ENCODE data around the gene KCNIP4.

The KCNIP4 gene

GRCh38 chr4:21531048-21531447 is 417.5 kb downstream of the KCNIP4 start:
- H3K36me3 ChIP-seq (ENCODE audit: control insufficient read depth, insufficient read depth, low read length): no peaks in the 10 kb centered on the region
- no peaks in the 10 kb centered on the region for H3K27me3 ChIP-seq (ENCODE audit: control insufficient read depth, insufficient read depth, low read length)
- H3K4me2 ChIP-seq (ENCODE audit: low read length): no peak overlapping the region
- H3K4me1 ChIP-seq: no peaks in the 10 kb centered on the region
- no peak for TF ChIP-seq CTCF (IDR thresholded peaks at IDR 0.05)
- H3K9ac ChIP-seq: no peak overlapping the region
- H3K27ac ChIP-seq: no peak overlapping the region
- H3K4me3 ChIP-seq (ENCODE audit: low read depth, low read length): no peak overlapping the region
- H3K9me3 ChIP-seq (ENCODE audit: control insufficient read depth, low read length): no peaks in the 10 kb centered on the region
- no peak overlapping the region for H2AFZ ChIP-seq
- no peaks in the 10 kb centered on the region for H3K79me2 ChIP-seq

- Histone ChIP-seq H3K9ac (no peak overlapping the region), H3K4me2 (ENCODE audit: low read length) (no peak overlapping the region), H3K9me3 (ENCODE audit: control insufficient read depth, low read length) (no peaks in the 10 kb centered on the region), H3K79me2 (no peaks in the 10 kb centered on the region), H3K4me3 (ENCODE audit: low read depth, low read length) (no peak overlapping the region), H3K27me3 (ENCODE audit: control insufficient read depth, insufficient read depth, low read length) (no peaks in the 10 kb centered on the region), H2AFZ (no peak overlapping the region), H3K4me1 (no peaks in the 10 kb centered on the region), H3K27ac (no peak overlapping the region), H3K36me3 (ENCODE audit: control insufficient read depth, insufficient read depth, low read length) (no peaks in the 10 kb centered on the region)
- no peak for TF ChIP-seq CTCF (IDR thresholded peaks at IDR 0.05)
Observed at GRCh38 chr4:21529214-21529613, 419.4 kb downstream of the KCNIP4 start.

- Histone ChIP-seq H3K4me2 (ENCODE audit: low read length) (no peak overlapping the region), H3K27me3 (ENCODE audit: control insufficient read depth, insufficient read depth, low read length) (no peaks in the 10 kb centered on the region)
Observed at GRCh38 chr4:21522296-21522695, 426.3 kb downstream of the KCNIP4 start.

GRCh38 chr4:21517126-21517859 is 431.3 kb downstream of the KCNIP4 start:
- no peaks in the 10 kb centered on the region for H3K36me3 ChIP-seq (ENCODE audit: control insufficient read depth, insufficient read depth, low read length)
- H3K27me3 ChIP-seq (ENCODE audit: control insufficient read depth, insufficient read depth, low read length): no peaks in the 10 kb centered on the region
- no peaks in the 10 kb centered on the region for H3K4me1 ChIP-seq
- no peak overlapping the region for H2AFZ ChIP-seq
- no peak for TF ChIP-seq CTCF (IDR thresholded peaks at IDR 0.05)
- H3K9me3 ChIP-seq (ENCODE audit: control insufficient read depth, low read length): no peaks in the 10 kb centered on the region
- no peak overlapping the region for H3K27ac ChIP-seq
- H3K79me2 ChIP-seq: no peaks in the 10 kb centered on the region
- H3K4me3 ChIP-seq (ENCODE audit: low read depth, low read length): no peak overlapping the region
- no peak overlapping the region for H3K9ac ChIP-seq
- H3K4me2 ChIP-seq (ENCODE audit: low read length): no peak overlapping the region

More at GRCh38 chr4:21522296-21522695, 426.3 kb downstream of the KCNIP4 start:
- H2AFZ ChIP-seq: no peak overlapping the region
- H3K9ac ChIP-seq: no peak overlapping the region
- no peaks in the 10 kb centered on the region for H3K9me3 ChIP-seq (ENCODE audit: control insufficient read depth, low read length)
- H3K27ac ChIP-seq: no peak overlapping the region
- no peaks in the 10 kb centered on the region for H3K36me3 ChIP-seq (ENCODE audit: control insufficient read depth, insufficient read depth, low read length)
- no peak overlapping the region for H3K4me3 ChIP-seq (ENCODE audit: low read depth, low read length)
- no peak for TF ChIP-seq CTCF (IDR thresholded peaks at IDR 0.05)
- H3K4me1 ChIP-seq: no peaks in the 10 kb centered on the region
- no peaks in the 10 kb centered on the region for H3K79me2 ChIP-seq

Measured in parathyroid adenoma (tissue), 2 donors.